ELF-1 (cell line): Measurements from ENCODE around the gene BLM.

Source experiments
- DNase-seq: peaks from one replicate; pipeline ENCODE4 v3.0.0-alpha.2; 2016; ENCODE audit warnings: low read depth, low spot score

BLM gene

DNA sequence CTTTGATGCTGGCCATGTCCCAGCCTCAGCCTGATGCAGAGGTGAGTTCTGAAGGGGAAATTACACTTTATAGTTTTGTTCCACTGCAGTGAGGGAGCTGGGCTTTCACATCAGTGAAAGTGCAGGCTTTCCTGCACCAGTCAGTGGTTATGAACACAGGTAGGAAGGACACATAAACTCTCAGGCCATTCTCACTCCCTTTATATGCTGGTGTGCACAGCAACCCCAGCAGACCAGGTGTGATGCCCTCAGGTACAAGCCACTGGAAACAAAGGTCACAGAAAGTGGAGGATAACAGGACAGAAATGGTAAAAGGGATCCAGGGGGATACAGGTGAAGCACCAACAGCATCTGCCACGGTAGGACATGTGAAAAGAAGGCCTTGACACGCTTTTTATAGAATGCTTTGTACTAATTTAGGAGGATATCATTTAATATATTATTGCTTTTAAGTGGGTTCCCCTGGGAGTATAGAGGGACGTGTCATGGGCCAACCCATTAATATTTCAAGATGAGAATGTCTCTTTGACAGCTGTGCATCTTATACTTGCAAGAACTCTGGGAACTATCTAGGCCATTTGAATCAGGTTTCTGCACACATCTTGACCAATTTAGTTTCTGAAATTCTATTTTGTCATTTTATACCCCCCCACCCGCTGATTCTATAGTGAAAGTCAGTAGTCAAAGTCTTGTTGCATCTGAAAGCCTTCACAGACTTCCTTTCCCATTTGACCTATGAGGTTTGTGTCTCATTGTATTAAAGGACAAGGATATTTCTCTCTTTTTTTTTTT, 25.0 kb upstream of the BLM start:
- no peak for DNase-seq

DNA sequence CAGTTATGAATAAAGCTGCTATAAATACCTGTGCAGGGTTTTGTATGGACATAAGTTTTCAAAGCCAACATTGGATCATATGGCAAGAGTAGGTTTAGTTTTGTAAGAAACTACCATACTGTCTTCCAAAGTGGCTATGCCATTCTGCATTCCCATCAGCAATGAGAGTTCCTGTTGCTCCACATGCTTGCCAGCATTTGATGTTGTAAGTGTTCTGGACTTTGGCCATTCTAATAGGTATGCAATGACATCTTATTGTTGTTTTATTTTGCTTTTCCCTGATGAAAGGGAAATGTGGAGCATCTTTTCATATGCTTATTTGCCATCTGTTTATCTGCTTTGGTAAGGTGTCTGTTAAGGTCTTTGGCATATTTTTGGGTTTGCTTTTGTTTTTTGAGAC, 22.2 kb upstream of the BLM start:
- no peak for DNase-seq

DNA sequence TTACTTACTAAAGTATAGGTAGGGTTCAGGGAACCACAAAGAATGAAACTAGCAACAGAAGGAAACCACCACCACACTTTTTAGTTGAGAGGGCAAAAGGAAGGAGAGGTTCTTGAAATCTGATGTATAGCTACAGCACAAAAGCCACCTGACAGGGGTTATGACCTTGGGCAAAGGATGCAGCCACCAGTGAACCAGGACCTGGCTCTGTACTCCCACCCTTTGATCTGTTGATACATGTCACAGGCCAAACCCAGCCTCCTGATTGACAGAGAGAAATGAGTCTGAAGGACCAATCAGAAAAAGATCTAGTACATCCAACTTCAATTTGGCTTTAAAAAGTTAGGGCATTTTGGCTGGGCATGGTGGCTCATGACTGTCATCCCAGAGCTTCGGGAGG, 20.0 kb upstream of the BLM start:
- DNase-seq: no peak

DNA sequence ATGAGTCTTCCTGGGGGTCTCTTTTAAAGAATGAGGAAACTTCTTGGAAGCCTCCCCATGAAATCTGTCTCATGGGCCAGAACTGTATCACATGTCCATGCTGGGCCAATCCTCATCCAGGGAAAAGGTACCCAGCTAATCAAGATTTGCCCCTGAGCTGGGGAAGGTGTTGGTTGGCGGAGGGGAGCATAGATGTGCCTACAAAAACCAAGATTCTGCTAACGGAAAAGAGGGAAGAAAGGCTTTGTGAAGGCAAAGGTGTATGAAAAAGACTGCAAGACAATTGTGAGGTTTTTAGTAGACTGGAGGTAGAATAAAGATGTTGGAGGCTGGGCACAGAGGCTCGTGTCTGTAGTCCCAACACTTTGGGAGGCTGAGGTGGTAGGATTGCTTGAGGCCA, 18.5 kb upstream of the BLM start:
- DNase-seq: no peak

DNA sequence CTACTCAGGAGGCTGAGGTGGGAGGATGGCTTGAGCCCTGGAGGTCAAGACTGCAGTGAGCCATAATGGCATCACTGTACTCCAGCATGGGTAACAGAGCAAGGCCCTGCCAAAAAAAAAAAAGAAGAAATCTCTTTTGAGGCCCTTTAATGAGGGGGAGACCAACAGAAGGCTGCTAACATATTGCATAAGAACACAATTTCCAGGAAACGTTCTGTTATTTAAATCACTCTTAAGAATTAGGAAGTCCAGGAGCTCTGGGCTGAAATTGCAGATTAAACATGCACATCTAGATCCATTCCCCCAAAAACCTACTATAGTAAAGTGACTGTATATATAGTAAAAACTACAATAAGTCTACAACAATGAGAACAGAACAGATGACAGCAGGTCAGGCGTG, 16.1 kb upstream of the BLM start:
- no peak for DNase-seq

DNA sequence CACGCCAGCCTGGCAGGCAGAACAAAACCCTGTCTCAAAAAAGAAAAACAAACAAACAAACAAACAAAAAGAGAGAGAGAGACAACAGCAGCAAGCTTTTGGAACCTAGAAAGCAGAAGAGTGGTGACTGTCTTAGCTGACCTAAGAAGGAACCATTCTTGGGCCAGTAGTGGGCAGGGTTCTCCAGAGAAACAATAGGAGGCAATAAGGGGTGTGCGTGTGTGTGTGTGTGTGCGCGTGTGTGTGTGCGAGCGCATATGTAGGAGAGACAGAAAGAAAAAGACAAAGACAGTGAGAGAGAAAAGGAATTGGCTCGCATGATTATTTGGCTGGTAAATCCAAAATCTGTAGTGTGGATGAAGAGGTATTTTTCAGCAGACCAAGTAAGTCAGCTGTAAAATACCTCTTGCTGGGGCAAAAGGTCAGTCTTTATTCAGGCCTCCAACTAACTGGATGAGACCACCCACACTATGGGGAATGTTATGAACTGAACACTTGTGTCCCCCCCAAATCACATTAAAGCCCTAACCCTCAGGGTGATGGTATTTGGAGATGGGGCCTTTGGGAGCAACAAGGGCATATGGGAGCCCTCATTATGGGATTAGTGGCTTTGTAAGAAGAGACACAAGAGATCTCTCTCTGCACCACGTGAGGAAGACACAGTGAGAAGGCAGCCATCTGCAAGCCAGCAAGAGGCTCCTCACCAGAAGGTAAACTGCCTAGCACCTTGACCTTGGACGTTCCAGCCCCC, 15.1 kb upstream of the BLM start:
- peak; percentile 27 for DNase-seq

DNA sequence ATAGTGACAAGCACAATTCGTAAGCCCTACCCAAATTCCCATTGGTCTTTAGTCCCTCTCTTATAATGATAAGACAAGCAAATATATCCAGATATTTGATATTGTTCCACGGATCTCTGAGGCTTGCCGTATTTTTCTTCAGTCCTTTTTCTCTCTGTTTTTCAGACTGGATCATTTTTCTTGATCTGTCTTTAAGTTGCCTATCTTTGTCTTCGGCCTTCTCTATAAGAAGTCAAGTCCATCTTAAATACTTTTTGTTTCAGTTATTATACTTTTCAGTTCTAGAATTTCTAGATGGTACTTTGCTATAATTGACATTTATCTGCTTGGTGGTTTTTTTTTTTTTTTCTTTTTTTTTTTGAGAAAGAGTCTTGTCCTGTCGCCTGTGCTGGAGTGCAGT, 13.7 kb upstream of the BLM start:
- no peak for DNase-seq

DNA sequence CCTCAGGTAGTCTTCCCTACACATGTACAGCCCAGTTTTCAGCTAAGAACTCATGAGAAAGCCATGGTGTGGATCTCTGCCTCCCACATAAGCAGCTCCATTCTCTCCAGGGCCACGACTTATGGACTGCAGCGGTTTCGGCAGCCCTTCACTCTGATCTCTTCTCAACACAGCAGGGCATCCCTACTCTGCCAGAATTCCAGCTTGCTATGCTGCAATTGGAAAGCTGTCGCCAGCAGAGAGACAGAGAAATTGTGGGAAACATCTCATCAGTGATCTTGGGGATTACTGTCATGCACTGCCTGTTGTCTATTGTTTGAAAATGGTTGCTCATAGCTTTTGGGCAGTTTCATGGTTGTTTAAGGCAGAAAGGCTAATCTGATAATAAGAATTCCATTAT, 11.9 kb upstream of the BLM start:
- DNase-seq: no peak

DNA sequence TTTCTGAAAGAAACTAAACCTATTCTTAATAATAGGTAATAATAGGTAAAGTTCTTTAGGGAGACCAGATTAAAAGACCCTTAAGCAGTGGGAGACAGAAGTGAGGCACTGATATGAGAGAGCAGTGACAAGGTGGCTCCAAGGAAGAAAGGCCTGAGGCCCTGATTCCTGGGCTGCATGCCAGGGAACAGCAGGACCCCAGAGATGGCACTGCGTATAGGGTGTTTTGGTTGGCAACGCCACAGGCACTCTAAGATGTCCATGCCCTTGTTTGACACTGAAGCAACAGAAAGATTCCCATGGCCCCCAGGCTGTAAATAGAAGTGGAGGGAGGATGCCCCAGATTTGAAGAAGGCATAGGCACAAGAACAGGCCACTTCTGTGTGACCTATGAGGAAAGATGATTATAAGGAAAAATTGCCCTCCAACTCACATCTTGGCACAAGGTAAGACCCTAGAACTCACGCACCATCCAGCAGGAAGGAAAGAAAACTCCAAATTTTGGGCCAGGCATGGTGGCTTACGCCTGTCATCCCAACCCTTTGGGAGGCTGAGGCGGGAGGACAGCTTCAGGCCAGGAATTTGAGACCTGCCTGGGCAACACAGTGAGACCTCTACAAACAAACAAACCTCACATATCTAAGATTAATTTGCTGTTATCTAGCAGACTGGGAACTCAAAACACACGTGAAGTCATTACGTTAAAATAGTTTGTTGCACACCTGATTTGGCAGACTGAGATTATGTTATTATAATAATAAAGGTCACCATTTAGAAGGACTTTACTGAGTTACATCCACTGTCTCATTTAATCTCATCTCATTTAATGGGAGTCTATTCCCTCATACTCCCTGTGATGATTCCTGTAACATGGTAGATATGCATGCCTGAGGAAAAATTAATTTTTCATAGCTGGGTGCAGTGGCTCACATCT, 10.5 kb upstream of the BLM start:
- no peak for DNase-seq

DNA sequence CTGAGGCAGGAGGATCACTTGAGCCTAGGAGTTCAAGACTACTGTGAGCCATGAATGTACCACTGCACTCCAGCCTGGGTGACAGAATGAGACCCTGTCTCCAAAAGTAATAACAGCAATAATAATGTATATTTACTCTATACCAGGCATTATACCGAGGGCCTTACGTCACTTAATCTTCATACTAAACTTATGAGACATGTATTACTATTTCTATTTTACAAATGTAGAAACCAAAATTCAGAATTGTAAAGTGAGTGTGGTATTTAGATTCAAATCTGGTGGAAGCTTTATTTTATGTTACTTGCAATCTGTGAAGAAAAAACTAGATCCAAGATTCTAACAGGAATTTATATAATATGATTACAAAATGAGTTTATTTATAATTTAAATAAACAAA, 9.7 kb upstream of the BLM start:
- no peak for DNase-seq

DNA sequence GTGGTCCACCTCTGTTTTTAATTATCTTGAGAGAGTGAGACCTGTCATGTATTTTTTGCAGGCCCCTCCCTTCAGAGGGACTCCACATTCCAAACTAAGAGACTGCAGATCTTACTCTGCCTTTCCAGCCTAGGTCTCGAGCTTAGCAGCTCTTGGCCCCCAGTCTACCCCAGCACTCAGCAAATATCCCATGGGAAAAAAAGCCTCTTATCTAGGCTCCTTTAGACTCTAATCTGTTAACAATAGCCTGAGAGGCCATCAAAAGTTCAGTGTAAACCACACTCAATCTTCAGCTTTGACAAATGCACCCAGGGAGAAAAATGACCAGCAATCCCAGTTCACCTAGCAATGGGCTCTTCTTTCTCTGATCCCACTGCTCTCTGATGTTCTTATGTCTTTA, 8.6 kb upstream of the BLM start:
- DNase-seq: no peak

DNA sequence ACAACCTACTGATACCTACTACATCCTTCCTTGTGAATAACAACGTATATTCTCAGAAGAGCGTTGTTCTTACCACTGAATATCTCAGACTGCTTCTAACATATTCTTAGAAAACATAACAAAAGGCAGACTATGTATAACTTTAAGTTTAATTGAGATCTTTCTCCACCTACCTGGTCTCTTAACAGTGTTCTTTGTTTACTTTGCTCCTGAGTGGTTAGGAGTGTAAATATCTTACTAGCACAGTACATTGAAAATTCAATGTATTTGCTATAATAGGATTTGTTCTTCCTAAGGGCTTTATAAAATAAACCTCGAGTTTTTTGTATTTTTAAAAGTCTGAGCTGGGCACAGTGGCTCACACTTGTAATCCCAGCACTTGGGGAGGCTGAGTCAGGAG, 7.9 kb upstream of the BLM start:
- no peak for DNase-seq

DNA sequence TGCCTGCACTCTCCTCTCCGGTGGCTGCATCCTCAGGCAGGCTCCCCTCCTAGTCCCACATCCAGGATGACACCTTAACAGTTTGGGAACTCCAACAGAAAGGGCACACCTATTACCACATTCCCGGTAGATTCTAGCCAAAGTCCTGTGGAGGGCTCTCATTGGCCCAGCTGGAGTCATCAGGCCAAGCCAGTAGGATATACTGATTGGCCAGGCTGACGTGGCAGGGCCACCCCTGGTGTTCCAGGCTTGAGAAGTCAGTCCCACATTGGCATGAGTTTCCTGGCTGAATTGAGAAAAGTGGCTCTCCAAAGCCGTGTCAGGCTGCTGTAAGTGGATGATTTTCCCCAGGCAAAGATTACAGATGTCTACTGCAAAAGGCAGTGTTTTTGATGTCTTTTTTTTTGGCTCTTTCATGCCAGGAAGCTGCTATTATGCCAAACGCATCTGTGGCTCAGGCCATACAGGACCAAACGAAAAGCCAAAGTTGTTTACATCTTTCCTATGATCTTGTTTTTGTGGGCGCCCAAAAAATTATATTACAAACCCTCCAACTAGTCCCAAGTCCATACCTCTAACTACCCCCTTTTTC, 6.6 kb upstream of the BLM start:
- peak; percentile 20 for DNase-seq

DNA sequence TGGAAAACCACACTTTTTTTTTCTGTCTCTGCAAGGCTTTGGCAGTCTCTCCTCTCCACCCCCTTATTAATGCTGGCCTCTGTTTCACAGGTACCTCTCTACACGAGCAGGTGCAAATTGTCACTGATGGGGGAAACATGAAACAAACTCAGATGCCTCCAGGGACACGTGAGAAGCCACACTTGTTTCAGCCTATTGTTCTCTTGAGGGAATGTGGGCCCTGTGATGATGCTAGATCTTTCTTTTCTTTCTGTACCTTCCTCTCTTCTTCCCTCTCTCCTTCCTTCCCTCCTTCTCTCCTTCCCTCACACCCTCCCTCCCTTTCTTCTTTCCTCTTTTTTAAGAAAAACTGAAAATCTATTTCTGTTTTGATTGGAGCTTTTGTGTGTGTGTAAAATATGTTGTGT, 5.7 kb upstream of the BLM start:
- DNase-seq: no peak

DNA sequence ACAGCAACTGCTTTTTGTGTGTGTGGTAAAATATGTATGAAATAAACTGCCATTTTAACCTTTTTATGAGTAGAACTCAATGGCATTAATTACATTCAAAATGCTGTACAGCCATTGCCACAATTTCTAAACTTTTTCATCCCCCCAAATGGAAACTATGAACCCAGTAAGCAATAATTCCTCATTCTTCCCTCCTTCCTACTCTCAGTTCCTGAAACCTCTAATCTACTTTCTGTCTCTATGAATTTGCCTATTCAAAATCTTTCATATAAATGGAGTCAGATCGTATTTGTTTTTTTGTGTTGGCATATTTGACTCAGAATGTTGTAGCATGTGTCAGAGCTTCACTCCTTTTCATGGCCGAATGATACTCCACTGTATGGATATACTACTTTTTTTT, 5.3 kb upstream of the BLM start:
- DNase-seq: no peak

DNA sequence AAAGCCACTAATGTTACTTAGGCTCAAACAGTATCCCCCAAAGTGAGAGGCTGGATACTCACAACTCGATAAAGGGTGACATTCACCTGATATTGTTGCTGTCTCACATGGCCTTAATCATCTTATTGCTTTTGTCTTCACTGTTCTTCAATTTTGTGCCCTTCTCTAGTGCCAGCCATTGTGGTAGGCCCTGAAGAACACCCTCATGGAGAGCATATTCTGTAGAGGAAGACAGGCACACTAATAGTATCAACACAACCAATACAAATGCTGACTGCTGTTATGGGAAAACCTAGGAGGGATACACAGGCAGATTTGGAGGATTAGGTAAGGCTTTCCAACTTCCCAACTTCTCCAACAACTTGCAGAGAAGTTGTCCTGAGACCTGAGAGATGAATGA, 4.1 kb upstream of the BLM start:
- no peak for DNase-seq

DNA sequence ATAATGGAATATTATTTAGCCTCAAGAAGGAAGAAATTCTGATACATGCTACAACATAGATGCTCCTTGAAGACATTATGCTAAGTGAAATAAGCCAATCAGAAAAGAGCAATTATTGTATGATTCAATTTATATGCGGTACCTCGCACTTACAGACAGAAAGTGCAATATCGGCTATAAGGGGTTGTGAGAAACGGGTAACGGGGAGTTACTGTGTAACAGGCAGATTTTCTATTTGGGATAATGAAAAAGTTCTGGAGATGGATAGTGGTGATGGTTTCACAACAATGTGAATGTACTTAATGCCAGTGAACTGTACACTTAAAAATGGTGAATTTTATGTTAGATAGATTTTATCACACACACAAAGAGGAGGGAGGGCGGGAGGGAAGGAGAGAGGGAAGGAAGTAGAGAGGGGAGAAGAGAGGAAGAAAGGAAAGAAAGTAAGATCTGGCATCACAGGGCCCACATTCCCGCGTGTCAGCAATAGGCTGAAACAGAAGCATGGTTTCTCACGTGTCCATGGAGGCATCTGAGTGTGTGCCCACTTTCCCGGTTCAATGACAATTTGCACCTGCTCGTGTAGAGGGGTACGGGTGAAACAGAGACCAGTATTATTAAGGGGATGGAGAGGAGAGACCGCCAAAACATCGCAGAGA, 700 bp upstream of the BLM start:
- no peak for DNase-seq

DNA sequence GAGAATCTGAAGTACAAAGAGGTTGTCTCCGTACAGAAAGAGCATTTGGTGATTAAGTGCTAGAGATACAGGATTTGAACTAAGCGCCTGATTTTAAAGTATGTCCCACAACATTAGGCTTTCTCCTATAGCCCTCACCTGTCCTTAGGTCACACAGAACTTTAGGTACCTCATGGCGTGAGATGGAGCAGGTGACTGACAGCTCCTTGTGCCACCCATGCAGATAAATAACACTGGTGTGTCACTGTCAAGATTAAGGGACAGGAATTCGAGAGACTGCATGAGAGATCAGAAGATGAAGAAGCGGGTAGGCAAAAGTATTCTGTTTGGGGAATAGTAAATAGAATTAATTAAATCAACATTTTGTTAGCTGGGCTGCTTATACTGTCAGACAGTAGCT, 1.1 kb downstream of the BLM start:
- DNase-seq: no peak

DNA sequence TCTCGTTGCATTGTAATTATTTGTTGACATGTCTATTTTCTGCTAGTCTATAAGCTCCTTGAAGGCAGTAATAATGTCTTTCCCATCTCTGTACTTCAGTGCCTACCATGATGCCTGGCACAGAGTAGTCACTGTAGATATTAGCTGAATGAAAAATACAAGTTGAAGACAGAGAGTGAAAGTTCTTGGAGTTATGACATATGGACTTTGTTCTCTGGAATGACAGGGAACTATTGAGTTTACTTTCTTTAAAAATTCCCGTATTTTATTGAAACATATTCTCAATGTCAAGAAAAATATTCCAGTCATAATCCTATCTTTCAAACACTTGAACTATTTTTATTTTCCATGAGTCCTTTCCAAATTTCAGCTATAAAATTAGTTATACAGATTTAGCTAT, 3.0 kb downstream of the BLM start:
- DNase-seq: no peak

DNA sequence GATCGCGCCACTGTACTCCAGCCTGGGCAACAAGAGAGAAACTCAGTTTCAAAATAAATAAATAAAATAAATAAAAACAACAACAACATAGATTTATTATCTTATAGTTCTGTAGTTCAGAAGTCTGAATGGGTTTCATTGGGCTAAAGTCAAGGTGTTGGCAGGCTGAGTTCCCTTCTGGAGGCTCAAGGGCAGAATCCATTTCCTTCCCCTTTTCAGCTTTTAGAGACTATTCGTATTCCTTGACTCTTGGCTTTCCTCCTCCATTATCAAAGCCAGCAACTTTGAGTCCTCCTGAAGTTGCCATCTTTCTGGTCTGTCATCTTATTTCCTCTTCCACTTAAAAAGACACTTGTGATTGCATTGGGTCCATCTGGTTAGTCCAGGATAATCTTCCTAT, 12.1 kb downstream of the BLM start:
- DNase-seq: no peak

DNA sequence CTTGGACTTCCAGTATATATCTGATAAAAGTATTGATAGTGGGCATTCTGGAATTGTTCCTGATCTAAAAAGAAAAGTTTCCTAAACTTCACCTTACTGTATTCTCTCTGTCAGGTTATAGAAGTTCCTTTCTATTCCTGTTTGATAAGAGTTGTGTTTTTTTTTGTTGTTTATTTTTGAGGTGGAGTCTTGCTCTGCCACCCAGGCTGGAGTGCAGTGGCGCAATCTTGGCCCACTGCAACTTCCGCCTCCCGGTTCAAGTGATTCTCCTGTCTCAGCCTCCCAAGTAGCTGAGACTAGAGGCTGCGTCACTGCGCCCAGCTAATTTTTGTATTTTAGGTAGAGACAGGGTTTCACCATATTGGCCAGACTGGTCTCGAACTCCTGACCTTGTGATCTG, 13.1 kb downstream of the BLM start:
- DNase-seq: no peak
